Activated CD4-positive, alpha-beta T cell treated with anti-CD3 and anti-CD28 coated beads, Interleukin-2, Interleukin-4, amounts not matched to agents 100 ng/mL and 50 ng/mL, durations not matched to agents 16 hours and 8 hours (primary cell): ENCODE data around the gene PCDHGB6.
A peak's percentile ranks its signal among the peaks of the same experiment; 100 is the strongest.
"Not testable (repeated sequence)": the region's sequence is repeated elsewhere in the genome, so short reads cannot be mapped to it uniquely, and the experiment has no call there.

Source experiments
- DNase-seq: peaks from one replicate; pipeline ENCODE4 v3.0.0-alpha.2; 2020; ENCODE audit warnings: low spot score

The PCDHGB6 gene

GRCh38 chr5:141419074-141419880 is 11.5 kb downstream of the PCDHGB6 start:
- no peak for DNase-seq

- peak; percentile 51 for DNase-seq
These were observed 13.2 kb downstream of the PCDHGB6 start, which contains the start of gene PCDHGA11 for GRCh38 chr5:141420855-141421488. Gene PCDHGA11, plus strand, starts transcription at chr5:141421051. Its CDS starts 177 bp downstream, at chr5:141421228.

GRCh38 chr5:141421489-141421855 is 13.7 kb downstream of the PCDHGB6 start:
- no peak for DNase-seq

GRCh38 chr5:141422742-141423291 is 15.0 kb downstream of the PCDHGB6 start:
- DNase-seq: no peak

- DNase-seq: no peak
These were observed 20.1 kb downstream of the PCDHGB6 start for GRCh38 chr5:141427783-141428426.

- DNase-seq: peak; percentile 41
These were observed 22.7 kb downstream of the PCDHGB6 start, which contains the start of gene PCDHGA12 for GRCh38 chr5:141430332-141431113. Gene PCDHGA12, plus strand, starts transcription at chr5:141430507. Its CDS starts 253 bp downstream, at chr5:141430760.

GRCh38 chr5:141431286-141431685 is 23.5 kb downstream of the PCDHGB6 start:
- DNase-seq: no peak

- DNase-seq: not testable (repeated sequence)
These were observed 24.5 kb downstream of the PCDHGB6 start for GRCh38 chr5:141432308-141432707.

GRCh38 chr5:141432726-141433125 is 24.9 kb downstream of the PCDHGB6 start:
- not testable (repeated sequence) for DNase-seq

- no peak for DNase-seq
These were observed 26.2 kb downstream of the PCDHGB6 start for GRCh38 chr5:141434006-141434405.

GRCh38 chr5:141437221-141437620 is 29.4 kb downstream of the PCDHGB6 start:
- DNase-seq: no peak

GRCh38 chr5:141439411-141440141 is 31.8 kb downstream of the PCDHGB6 start:
- no peak for DNase-seq

- DNase-seq: no peak
These were observed 32.5 kb downstream of the PCDHGB6 start for GRCh38 chr5:141440341-141440740.

GRCh38 chr5:141441571-141442170 is 33.9 kb downstream of the PCDHGB6 start:
- DNase-seq: no peak
